Retina (tissue), 1 donor: ENCODE data around the gene HACD2.
"Not testable (repeated sequence)": the region's sequence is repeated elsewhere in the genome, so short reads cannot be mapped to it uniquely, and the experiment has no call there.

Source experiments
- DNase-seq: peaks from one replicate; pipeline ENCODE4 v3.0.0-alpha.2; 2016

Gene HACD2

DNA sequence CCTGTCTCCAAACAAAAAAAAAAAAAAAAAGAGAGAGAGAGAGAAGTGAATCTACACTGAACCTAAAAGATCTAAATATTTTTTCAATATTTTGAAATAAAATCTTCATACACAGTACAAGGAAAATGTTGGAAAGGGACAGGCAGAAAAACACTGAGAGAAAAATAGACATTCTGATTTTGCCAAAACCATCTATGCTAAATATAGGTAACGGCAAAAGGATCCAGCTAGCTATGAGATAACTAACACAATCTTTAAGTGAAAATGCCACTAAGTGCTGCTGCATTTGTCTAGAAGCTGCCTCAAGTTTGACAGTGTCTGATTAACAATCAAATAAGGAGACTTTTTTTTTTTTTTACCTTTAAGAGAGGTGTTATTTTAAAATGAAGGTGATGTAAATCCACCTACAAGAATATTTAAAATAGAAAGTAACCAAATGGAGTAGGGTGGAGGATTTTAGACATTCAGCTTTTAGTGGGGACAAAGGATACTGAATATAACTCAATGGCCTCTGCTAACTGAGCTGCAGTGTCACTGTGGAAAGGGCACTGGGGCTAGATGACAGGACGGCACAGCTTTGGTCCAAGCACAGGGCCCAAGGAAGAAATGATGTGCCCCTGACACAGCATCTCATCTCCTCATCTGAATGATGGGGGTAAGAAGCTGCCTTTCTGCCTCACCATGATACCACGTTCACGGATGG lies 62.4 kb downstream of the HACD2 start:
- no peak for DNase-seq

DNA sequence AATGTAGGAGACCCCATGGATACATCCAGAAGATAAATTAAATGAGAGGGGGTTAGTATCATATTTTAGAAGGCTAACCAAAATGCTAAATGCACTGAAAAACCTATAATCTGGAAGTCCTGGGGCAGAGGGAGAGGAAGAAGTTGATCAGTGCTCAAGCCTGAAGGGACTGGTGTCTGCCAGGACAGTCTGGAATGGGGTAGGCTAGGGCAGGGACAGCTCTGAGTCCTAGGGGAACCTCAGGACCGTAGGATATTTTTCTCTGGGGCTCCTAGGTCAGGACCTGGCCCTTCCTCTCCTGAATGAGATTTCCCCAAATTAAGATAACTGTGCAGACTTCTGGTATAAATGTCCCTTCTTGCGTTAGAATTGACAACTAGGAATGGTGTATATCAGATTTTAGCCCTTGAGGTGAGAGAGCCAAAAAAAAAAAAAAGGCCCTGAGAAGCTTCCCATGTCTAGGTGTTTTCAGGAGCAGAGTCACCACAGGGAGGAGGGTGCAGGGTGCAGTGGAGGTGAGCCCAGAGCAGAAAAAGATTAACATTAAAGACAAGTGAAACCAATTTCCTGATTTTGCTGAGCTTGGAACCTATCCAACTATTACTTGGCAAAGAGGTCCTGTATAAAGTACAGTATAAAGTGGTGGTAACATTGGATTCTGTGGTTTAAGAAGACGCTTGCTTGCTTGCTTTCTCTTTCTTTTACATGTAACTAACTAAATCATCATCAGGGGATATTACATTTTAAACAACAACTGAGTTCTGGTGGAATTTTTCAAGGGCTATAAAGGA lies 63.5 kb downstream of the HACD2 start:
- no peak for DNase-seq

DNA sequence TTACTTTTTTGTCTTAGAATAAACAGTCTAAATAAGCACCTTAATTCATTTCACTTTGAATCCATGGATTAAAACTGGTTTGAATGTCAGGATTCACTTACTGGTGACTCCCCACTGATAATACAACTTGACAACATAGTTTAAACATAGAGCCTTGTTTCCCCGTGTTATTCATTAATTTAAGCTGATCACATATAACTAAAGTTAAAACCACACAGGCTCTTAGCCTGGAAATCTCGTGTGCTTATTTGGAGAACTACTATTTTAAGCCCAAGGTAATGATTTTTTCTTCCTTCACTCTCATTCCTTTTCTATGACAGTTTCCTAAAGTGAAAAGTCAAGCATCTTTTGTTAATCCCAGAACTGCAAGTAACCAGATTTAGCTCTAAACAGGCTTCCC lies 64.2 kb downstream of the HACD2 start:
- no peak for DNase-seq

DNA sequence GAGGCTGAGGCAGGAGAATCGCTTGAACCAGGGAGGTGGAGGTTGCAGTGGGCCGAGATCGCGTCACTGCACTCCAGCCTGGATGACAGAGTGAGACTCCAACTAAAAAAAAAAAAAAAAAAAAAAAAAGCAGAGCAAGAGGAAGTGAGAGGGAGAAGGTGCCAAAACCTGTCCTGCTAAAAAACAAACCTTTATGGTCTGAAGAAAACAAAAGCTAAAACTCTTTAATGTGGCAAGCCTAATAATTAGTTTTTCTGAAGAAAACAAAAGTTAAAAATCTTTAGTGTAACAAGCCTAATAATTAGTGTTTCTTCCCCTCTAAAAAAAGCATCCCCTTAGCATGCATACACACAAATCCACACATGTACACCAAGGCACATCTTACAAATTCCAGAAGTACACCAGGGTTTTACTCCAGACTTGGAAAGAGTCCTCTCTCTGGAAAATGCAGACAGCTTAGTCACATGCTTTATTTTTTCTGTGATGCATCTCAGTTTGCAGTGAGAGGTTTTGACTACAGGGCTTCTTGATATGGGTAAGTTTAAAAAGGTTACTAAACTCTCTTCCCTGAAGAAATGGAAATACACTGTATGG lies 65.9 kb downstream of the HACD2 start:
- no peak for DNase-seq

DNA sequence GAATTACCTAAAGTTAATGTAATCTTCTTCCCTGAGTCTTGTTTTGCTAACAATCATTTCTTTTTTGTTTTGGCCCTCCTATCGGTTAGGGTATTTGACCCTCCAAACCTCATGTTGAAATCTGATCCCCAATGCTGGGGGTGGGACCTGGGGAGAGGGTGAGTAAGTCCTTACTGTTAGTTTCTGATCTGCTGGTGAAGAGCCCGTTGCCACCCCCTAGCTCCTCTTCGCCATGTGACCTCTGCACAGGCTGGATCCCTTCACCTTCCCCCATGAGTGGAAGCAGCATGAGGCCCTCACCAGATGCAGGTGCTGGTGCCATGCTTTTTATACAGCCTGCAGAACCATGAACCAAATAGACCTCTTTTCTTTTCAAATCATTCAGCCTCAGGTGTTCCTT lies 73.1 kb downstream of the HACD2 start:
- DNase-seq, result no peak

DNA sequence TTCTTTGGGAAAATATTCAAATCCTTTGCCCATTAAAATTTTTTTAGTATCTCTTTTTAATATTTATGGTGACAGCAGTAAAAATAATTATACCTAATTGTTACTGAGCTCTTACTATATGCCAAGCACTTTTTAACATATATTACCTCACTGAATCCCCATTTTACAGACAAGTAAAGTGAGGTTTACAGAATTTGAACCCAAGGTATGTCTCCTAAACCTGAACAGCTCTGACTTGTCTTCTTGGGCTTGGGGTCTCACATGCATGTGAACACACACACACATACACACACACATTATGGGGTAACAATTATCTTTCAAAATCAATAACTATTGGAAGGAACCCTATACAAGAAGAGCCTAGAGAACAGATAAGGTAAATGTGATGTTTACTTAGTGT lies 73.8 kb downstream of the HACD2 start:
- no peak for DNase-seq

DNA sequence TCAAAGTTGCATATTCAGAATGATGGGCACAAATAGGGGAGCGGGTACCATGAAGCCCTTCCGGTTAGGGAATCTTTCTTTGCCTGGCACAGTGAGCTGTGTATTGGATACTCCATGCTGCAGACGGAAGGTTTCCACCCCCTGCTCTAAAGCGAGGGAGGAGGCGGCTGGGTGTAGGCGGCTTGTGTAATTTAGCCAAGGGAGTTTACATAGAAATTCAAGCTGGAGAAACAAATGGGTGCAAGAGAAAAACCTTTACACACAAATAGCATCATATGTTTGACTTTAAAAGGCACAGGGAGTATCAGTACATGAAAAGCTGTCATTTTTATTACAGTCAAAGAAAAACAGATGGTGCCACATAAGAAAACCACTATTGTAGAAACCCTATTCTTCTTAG lies 76.7 kb downstream of the HACD2 start:
- DNase-seq, result no peak

DNA sequence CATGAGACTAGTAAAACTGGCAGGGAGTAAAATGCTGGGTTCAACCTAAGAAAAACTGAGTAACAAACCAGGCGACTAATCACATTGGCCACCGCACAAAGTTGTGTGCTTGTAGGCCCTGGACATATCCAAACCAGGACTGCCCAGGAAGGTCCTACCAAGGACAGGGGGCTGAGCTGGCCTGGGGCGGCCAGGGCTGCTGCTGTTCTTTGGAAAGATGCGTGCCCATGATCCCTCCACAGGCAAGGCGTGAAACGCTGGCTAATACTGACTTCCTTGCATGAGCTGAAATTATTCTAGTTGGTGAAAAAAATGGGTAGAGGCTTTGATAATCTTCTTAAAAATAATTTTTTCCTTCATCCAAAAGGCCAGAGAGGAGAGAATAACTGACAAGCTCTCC lies 79.0 kb downstream of the HACD2 start:
- DNase-seq, result no peak

DNA sequence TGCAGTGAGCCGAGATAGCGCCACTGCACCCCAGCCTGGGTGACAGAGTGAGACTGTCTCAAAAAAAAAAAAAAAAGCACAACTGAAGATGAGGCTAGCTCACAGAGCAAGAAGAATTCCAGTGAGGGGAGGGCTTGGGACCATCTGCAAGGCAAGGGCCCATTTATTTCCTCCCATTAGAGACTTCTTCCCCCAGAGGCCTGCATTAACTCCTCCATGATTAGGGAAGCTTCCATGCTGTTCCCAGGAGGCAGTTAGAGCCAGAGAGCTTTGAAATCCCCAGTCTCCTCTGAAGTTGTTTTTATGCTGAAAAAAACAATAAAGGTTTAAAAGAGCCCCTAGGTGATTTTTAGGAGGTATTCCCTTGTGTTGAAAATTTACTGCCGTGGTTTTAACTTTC lies 81.7 kb downstream of the HACD2 start:
- no peak for DNase-seq

DNA sequence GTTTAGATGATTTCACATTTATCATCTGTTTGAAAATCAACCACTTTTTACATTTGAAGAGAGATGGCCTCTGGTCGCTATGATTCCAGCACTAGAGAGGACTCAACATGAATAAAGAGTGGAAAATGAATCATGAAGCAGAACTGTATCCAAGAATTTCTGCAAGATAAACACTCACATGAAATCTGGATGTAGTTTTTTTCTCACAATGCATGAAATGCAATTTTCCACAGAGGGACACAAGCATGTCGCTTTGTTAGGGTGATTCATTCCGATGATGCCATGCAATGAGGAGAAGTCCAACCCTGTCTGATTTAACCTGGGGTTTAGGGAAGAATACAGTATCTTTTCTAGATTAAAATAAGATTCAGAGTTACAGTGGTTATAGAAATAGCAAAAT lies 85.5 kb downstream of the HACD2 start:
- no peak for DNase-seq

DNA sequence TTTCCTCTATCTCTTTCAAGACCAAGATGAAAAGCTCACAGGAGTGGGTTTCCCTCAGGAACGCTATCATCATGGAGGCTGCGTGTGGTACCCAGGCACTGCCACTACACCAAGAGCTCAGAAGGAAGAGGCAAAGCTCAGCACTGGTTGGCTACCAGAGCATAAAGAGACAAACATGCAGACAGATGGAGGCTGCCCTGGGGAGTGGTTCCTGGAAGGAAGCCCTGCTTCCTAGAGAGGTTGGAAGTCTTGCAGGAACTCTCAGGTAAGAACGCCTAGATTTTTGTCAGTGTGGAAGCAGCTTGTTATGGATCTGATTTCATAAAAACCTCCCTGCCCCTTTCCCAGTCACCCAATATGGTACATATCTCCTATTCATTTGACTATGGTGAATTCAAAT lies 86.1 kb downstream of the HACD2 start:
- no peak for DNase-seq

DNA sequence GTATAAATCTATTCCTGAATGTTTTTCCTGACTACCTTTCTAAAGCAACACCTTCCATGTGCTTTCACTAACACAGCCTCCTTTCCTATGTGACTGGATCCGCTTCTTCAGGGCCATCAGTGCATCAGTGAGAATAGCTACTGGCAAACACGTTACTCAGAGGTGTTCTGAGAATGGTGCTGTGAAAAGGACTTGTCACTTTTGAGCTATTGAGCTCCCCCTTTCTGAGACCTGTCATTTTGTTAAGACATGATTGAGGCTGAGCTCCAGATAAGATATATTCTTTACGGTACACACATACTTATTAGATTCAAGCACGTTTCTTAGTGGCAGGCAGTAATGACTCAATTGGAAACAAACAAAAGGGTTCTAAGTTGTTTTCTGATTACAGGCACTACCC lies 90.9 kb downstream of the HACD2 start:
- no peak for DNase-seq

DNA sequence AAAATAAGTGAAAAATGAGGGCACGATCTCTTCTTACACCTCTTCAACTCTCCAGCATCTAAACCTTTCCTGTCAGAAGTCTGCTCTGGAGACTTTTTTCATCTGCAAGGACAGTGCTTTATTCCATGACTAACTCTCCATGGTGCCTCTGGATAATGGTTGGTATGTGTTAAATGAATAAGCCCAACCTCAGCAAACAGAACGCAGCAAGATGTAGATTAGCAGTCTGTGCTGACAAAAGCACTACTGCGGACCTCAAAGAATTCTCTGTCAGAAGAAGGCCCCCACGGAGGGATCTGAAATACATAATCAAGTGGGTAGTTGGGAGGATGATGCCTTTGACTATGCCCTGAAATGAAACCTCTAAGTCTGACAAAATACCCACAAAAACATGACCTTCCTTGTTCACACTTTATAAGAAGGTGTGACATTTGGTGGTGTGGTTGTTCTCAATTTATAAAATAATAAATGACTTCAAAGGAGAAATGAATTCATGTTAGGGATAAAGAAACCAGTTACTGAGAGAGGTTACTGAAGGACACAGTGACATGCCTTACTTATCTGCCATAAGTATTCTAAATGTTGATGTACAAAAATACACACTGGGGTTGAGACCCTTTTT lies 92.8 kb downstream of the HACD2 start:
- no peak for DNase-seq

DNA sequence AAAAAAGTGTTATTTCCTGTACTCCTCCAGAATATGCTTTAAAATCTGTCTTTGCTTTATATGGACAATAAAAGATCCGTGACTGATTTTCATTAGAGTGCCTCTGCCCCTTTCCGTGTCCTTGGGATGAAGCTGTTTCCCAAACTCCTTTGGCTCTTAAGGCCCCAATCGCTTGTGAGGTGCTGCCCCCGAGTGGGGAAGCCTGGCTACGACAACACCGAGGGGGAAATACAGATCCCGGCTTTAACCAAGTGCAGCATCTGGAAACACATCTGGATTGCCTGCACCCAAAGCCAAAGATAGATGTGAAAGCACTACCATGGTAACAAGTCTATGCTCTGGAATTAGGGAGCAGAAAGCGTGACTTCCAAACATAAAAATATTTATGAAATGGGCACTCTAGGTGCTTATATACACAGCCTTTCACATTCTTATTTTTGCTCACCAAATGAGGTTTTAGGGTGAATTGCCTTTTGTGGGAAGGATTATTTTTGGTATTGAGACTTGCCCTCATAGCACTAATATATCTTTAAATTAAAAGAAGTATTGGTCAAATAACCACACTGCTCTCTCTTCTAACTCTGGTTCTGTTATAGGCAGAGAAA lies 95.4 kb downstream of the HACD2 start:
- DNase-seq, result peak; percentile 76

DNA sequence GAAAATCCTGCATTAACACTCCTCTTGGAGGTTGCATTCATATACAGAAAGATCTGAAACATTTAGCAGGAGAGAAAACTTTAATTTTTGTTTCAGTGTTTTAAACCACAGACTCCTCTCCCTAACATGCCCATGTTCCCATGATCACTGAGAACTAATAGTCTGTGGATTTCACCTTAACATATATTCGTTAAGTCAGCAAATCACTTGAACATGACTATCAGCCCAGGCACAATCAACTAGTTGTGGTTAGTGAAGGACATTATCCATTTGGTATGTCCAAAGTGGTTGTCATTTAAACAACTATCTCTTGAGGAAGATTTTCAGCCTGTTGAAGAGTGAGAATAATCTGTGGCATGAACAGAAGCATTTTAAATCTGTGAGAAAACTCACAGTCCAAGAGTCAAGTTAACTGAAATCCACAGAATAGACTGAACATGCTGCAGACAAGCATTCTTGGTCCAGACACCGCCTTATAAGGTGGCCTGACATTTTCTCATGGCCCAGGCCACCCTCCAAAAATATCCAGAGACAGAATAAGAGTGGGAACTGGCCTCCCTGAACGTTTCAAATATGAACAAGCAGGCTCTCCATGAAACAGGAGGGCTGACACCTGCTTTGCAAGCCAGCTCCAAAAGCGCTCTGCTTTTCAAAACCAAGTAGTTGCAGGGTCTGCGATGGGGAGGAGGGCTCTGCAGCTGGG lies 96.1 kb downstream of the HACD2 start:
- no peak for DNase-seq

DNA sequence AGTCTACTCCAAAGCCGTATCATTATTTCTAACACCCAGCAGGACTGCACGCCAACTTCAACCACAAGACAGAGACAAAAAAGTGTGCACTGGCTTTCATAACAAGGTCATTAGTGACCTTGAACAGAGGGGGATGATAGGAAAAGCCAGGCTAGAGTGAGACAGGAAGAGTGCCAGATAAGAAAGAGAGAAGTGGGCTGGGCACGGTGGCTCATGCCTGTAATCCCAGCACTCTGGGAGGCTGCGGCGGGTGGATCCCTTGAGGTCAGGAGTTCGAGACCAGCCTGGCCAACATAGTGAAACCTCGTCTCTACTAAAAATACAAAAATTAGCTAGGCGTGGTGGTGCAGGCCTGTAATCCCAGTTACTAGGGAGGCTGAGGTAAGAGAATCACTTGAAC lies 97.8 kb downstream of the HACD2 start:
- DNase-seq, result not testable (repeated sequence)

DNA sequence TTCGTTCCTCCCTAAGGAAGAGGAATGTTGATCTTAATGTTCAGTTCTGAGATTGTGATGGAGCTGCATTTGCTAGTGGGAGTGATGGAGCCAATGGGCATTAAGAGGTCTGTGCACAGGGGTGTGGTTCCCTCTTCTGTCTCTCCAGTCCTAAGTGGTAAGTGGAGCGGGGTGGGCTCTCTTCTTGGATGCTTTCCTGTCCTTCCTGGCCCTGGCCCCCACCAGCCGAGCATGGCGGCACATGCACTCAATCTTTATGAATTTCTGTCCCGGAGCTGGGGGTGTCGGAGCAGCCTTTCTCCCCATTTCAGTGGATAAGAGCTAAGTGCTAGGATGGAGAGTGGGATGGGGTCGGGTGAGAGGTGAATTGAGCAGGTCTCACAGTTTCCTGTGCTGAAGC lies 98.4 kb downstream of the HACD2 start:
- no peak for DNase-seq

DNA sequence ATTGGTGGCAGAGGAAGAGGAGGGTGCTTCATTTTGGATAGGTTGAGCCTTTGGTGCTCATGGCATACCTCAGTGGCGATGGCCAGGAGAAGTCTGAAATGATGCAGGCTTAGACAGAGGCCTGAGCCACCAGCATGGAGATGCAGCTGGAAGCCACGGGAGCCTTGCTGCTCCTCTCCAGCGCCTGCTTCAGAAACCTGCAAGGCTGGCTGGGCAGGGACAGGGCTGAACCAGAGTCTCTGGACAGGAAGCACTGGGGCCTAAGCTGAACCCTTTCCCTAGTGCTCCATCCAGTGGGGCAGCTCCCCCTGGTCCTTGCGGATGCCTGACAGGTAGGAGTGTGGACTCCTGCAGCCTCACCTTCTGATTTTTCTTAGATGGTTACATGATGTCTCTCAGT lies 99.3 kb downstream of the HACD2 start:
- no peak for DNase-seq

DNA sequence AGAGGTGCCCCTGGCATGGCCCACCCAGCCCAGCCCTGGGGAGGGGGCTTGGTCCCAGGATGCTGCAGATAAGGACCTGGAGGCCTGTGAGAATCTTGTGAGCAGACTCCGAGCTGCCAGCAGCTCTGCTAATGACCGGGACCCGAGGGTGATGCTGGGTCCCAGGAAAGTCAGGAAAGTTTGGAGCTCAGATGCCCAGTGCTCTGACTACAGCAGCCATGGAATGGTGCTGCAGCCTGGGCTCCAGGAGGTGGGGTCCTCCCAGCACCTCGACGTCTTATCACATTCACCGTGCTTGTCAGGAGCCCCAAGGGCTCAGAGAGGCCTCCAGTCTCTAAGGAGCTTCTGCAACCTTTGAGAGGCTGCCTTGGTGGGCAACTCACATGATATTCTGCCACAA lies 101.7 kb downstream of the HACD2 start:
- no peak for DNase-seq

DNA sequence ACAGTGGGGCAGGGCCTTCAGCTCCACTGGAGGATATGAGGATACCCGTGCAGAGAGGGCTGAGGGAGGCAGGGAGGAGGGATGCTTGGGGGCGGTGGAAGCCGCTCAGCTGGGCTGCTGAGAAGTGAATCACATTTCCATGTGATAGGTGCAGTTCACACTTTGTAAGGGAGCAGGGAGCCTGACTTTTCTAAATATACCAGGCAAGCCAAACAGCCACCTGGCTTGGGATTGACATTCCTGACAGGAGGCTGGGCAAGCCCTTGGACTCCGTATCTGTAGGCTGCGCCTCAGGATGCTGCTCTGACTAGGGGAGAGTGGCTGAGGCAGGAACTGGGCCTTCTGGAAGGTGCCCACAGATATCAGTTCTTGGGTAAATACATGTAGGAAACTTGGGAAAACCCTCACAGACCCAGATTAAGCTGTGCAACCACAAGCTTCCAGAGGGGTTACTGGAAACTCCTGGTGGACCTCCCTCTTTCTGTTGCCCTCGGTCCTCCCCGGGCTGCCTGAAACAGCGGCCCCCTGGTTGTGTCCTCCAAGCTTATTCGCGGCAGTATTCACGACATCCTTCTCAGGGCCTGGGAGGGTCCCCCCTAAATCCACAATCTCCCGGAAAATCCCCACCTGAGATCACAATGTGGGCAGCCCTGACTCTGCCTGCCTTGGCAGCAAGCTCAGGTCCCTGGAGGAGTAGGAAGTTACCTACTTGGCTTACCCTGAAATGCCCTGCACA lies 103.0 kb downstream of the HACD2 start:
- DNase-seq, result no peak

DNA sequence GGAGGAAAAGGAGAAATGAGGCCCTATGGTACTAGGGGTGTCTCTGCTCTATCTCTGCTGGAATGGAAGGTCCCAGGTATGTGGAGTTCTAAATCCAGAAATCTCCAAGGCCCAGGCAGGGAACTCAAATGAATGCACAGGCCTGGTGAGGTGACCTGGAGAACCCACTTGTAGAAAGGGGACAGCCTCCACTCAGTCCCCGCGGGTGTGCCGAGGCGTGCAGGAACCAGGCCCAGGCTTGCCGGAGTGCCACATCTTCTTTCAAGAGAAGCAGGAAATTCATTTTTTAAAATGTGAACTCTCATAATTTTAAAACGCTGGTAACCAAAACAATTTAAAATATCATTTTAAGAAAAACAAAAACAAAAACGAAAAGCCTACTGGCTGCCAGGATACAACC lies 103.8 kb downstream of the HACD2 start:
- DNase-seq, result no peak

DNA sequence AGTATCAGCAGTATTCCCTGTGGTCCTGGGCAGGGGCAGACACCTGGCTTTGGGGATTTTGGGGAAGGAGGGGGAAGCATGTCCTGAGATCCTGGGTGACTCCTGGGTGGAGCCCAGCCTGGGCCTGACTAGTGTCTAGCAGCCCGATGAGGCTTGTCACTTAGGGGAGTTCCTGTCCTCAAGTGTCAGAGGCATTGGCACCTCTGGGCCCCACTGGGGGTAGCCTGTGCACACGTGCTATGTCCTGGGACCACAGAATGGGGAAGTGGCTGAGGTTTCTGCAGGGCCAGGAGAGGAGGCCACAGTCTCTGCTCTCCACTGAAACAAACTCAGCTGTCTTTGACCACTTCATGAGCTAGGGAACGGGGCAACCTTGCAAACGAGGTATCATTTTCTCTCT lies 104.4 kb downstream of the HACD2 start:
- DNase-seq, result no peak
